SH-SY5Y (cell line): Measurements from ENCODE around the gene MAGEF1.

Experiments
- GATA2 ChIP-seq: IDR thresholded peaks from 2 replicates; pipeline ENCODE4 v1.6.1; 2011; ENCODE audit warnings: mild to moderate bottlenecking, low read depth, low read length
- GATA3 ChIP-seq: IDR thresholded peaks from 2 replicates; pipeline ENCODE4 v1.6.1; 2011; ENCODE audit warnings: low read depth, mild to moderate bottlenecking, low read length, moderate library complexity

DNA sequence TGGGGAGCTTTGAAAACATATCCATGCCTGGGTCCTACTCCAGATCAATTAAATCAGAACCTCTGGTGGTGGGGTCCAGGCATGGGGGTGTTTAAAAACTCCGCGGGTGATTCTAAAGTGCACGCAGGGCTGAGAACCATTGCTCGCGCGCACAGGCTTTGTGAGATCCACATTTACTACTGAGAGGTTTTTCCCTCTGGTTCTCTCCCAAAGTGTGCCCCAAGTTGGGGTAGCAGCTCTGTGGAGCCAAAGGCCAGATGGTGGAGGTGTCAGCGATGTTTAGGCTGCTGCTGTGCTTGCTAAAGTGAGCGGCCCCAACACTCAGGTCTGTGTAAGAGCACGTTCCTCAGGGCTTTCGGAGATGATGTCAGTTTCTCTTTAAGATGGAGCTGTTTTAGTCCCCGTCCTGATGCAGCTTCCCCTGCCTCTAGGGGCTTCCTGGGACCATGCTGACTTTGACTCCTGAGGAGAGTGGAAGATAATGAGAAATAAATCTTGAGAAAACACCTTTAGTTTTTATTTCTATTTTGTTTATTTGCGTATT lies 13.4 kb upstream of the MAGEF1 start:
- TF ChIP-seq GATA2 (no peak), GATA3 (no peak)
